NCI-H226 (cell line): Measurements from ENCODE around the gene IYD.
"Not testable (repeated sequence)": the region's sequence is repeated elsewhere in the genome, so short reads cannot be mapped to it uniquely, and the experiment has no call there.

ENCODE experiments used
- DNase-seq: peaks from one replicate; pipeline ENCODE4 v3.0.0-alpha.2; 2015

The IYD gene

GRCh38 chr6:150352321-150353296 lies 16.2 kb upstream of the IYD start:
- DNase-seq, result peak; percentile 30

GRCh38 chr6:150353445-150353844 lies 15.4 kb upstream of the IYD start:
- DNase-seq, result no peak

GRCh38 chr6:150354754-150355571 lies 13.8 kb upstream of the IYD start:
- DNase-seq, result peak; percentile 69

GRCh38 chr6:150355932-150356331 lies 12.9 kb upstream of the IYD start:
- no peak for DNase-seq

GRCh38 chr6:150361876-150362275 lies 6.9 kb upstream of the IYD start:
- no peak for DNase-seq

GRCh38 chr6:150363733-150364132 lies 5.1 kb upstream of the IYD start:
- no peak for DNase-seq

GRCh38 chr6:150366118-150366778 lies 2.6 kb upstream of the IYD start:
- DNase-seq, result no peak

- no peak for DNase-seq
Measured at GRCh38 chr6:150369408-150369807, 596 bp downstream of the IYD start.

GRCh38 chr6:150370112-150370511 lies 1.3 kb downstream of the IYD start:
- no peak for DNase-seq

GRCh38 chr6:150371356-150371755 lies 2.5 kb downstream of the IYD start:
- DNase-seq, result no peak

- DNase-seq, result no peak
Measured at GRCh38 chr6:150372051-150372450, 3.2 kb downstream of the IYD start.

- no peak for DNase-seq
Measured at GRCh38 chr6:150373260-150373701, 4.5 kb downstream of the IYD start.

GRCh38 chr6:150374346-150374745 lies 5.5 kb downstream of the IYD start:
- DNase-seq, result not testable (repeated sequence)

GRCh38 chr6:150377211-150377781 lies 8.5 kb downstream of the IYD start:
- DNase-seq, result no peak

- DNase-seq, result no peak
Measured at GRCh38 chr6:150380256-150380655, 11.4 kb downstream of the IYD start.

- peak; percentile 31 for DNase-seq
Measured at GRCh38 chr6:150382171-150382570, 13.4 kb downstream of the IYD start.

GRCh38 chr6:150391414-150391813 lies 22.6 kb downstream of the IYD start:
- no peak for DNase-seq

- peak; percentile 51 for DNase-seq
Measured at GRCh38 chr6:150391890-150392289, 23.1 kb downstream of the IYD start.

- no peak for DNase-seq
Measured at GRCh38 chr6:150392452-150393220, 23.8 kb downstream of the IYD start.

GRCh38 chr6:150394053-150394898 lies 25.5 kb downstream of the IYD start:
- no peak for DNase-seq

GRCh38 chr6:150394899-150395295 lies 26.1 kb downstream of the IYD start:
- DNase-seq, result no peak
